T-helper 2 cell (primary cell): ENCODE data around the gene TRIM66.
A peak's percentile ranks its signal among the peaks of the same experiment; 100 is the strongest.

ENCODE experiments used
- DNase-seq, 5 experiments: peaks; one replicate each; pipeline versions ENCODE4 v3.0.0 to v3.0.0-alpha.2; 2012 to 2022

The TRIM66 gene

DNA sequence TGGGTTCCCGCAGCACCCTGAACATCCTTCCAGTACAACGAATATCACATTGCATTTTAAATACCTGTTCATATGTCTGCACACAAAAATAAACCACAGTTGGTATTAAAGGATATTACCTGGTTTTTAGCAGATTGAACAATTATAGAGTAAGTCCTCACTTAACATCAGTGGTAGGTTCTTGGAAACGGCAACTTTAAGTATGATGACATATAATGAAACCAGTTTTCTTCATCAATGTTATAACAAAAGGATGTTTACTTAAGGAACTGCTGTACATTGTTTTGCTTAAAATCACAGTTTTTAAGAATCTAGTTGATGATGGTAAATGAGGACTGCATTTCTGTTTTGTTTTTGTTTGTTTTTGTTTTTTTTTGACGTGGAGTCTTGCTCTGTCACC is 28.0 kb downstream of the TRIM66 start:
- peak in 1 of 5 experiments; percentile 72 for DNase-seq

- DNase-seq, result no peak
These were observed 30.3 kb downstream of the TRIM66 start for GRCh38 chr11:8652140-8652539.

GRCh38 chr11:8650401-8650990 is 32.0 kb downstream of the TRIM66 start:
- no peak for DNase-seq

DNA sequence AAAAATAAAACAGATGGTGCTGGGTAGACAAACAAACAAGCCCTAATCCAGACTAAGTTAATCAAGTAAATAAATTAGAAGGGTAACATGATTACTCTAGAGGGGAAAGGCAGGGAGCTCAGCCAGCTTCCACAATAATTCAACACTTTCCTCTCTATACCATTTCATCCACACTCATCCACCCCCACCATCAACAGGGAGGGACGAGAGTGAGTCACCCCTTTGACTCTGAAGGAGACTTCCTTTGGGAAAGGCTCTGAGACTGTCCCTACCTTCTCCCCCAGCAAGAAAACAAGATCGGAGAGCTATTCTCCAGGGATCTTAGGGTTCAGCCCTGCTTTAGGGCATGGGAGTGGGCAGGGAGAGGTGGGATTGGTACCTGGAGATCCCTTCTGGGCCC is 33.1 kb downstream of the TRIM66 start:
- no peak for DNase-seq

- no peak for DNase-seq
These were observed 35.6 kb downstream of the TRIM66 start for GRCh38 chr11:8646873-8647272.

DNA sequence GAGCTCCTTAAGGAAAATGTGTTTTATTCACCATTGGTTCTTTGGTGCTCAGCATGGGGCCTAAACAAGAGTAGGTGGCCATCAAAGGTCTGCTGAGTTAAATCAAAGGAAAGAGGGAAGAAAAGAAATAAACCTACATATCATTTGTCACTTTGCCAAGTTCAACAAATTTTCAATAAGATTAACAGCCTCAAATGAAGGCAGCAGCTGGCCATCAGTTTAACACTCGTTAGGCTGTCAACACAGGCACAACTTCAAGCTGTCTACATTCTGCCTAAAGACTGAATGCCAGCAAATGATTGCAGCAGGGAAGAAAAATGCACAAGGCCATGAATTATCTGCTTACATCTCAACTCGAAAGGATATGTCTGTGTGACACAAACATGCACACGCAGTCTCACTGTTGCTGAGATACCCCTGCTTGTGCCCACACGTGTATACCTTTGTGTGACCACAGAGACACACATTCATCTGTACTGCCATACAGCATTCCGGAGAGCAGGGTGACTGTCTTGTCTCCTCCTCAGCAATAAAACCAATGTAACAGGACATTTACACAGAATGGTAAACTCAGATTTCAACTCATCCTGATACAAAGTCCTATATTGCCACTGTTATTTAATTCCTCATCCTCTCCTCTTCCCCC is 40.1 kb downstream of the TRIM66 start:
- DNase-seq, result no peak

DNA sequence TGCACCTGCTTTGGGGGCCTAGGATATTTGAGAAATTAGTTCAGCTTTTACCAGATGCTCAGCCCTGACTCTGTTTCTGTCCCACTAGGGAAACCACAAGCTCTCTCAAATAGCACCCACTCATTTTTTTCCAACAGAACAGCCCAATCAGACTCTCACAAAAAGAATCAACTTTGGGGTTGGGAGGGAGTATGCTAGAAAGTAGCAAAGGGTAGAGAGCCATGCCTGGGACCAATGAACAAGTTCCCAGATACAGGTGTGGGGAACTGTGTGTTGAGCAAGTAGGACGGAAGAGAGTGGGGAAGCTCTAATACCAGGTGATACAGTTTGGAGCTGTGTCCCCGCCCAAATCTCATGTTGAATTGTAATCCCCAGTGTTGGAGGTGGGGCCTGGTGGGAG is 41.1 kb downstream of the TRIM66 start:
- no peak for DNase-seq

- no peak for DNase-seq
These were observed 42.1 kb downstream of the TRIM66 start for GRCh38 chr11:8640267-8640906.

DNA sequence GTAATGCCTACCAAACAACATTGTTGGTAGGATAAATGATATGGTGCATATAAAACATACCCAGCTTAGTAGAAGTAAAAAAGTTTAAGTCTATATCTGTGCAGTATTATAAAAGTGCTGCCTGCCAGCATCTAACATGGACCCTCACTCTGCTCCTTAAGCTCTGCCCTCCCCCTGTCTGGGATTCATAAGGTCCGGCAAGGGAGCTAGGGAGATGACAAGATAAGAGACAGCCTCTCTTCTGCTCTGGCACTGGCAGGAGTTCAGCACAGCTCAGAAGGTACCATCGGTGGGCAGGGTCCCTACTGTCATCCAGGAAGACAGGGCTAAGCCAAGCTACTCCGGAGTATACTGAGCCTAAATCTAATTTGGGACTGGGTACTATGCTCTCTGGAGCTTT is 42.8 kb downstream of the TRIM66 start:
- DNase-seq, result no peak

- DNase-seq, result no peak
These were observed 44.2 kb downstream of the TRIM66 start for GRCh38 chr11:8638300-8638699.

GRCh38 chr11:8636127-8636526 is 46.3 kb downstream of the TRIM66 start:
- no peak for DNase-seq

DNA sequence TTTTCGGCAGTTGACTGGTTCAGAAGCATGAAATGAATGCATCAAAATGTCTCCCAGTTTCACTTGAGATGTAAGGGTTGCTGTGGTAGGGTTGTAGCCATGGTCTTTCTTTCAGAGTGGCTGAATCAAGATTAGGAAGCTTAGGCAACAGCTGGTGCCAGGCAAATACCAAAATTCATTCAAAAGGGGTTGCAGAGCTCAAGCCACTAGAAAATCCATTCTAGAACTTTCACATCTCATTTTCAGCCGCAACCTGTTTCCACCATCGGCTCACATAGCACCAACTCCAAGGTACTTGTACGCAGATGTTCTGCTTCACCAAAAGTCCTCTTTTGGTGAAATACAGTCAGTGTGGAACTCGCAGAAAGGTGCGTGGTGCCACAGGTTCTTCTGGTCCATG is 48.0 kb downstream of the TRIM66 start:
- no peak for DNase-seq

DNA sequence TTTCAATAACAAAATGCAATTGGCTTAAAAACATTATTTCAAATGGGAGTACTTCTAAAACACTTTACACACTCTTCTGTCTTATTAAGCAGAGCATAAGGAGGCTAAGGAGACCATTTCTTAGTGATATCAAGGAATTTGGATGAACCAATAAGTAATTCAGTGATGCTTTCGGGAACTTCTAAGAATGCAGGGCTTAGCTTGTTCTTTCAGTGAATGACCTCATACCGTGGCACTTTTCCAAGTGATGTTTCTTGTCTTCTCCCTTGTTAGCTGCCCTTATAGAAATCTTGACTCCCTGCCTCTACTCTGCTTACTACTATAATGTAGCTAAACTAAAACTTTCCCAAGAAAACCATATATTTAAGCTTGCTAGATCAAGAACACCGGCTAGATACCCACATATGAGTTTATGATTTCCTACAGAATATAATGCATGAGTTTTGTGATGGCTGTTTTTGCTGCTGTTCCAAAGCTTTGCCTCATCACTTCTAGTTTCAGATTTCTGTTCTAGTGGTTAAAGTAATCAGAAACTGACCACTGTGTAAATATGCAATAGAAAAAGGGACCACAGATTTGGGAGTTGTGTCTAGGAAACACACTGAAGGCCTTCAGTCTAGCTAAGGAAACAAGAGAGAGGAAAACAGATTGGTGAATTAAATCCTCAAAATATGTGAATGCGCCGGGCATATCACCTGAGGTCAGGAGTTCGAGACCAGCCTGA is 50.9 kb downstream of the TRIM66 start:
- DNase-seq, result no peak

- DNase-seq, result no peak
These were observed 57.8 kb downstream of the TRIM66 start for GRCh38 chr11:8624698-8625097.

- no peak for DNase-seq
These were observed 61.3 kb downstream of the TRIM66 start for GRCh38 chr11:8621147-8621546.

GRCh38 chr11:8617063-8617462 is 65.4 kb downstream of the TRIM66 start:
- no peak for DNase-seq

DNA sequence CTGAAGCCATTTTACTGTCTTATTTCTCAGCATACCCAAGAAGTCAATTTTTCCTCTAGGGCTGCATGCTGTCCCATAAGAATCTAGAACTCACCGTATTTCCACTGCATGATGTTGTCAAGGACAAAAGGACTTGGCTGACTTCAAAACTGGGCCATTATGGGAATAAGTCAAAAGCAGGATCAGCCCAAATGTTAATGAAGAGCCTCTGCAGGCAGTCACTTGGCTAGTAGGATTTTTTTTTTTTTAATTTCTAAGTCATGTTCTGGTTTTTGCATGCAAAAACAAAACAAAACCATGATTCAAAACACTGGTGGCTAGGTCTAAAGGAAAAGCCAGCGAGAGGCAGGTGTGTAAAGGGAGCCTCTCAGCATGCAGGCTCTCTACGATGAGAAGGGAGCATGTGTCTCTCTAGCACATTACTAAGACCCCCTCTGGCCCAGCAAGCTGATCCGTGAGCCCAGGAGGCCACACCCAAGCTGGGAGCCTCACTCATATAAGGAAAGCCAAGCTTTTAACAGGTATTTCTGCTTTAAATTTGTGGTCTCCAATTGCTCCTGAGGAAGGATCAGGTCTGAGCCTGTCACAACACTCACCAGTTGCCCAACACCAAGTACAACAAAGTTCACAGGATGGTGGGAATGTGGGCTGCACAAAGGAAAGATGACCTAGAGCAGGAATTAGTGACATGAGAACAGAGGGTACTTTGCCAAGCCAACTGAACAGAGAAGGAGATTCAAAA is 67.0 kb downstream of the TRIM66 start:
- no peak for DNase-seq

GRCh38 chr11:8614497-8614896 is 68.0 kb downstream of the TRIM66 start:
- no peak for DNase-seq

- no peak for DNase-seq
These were observed 69.4 kb downstream of the TRIM66 start for GRCh38 chr11:8613036-8613435.

- no peak for DNase-seq
These were observed 69.9 kb downstream of the TRIM66 start for GRCh38 chr11:8612522-8612921.

- peak in 1 of 5 experiments; percentile 38 for DNase-seq
These were observed 71.8 kb downstream of the TRIM66 start for GRCh38 chr11:8610532-8611116.

DNA sequence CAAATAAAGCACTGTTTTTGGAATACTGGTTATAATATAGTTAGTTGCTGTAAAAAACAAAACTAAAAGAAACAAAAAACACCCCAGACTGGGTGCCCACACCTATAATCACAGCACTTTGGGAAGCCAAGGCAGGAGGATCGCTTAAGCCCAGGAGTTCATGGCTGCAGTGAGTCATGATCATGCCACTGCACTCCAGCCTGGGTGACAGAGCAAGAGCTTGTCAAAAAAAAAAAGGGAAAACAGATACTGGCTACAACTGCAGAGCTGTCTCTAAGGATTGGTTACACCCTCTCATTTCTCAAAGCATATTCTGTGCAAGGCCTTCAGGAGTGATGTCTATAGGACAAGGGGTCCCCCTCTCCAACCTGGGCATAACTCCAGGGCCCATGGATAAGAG is 73.8 kb downstream of the TRIM66 start:
- DNase-seq, result no peak
